Measurements from ENCODE around the gene TSPAN9.

Gene TSPAN9

DNA sequence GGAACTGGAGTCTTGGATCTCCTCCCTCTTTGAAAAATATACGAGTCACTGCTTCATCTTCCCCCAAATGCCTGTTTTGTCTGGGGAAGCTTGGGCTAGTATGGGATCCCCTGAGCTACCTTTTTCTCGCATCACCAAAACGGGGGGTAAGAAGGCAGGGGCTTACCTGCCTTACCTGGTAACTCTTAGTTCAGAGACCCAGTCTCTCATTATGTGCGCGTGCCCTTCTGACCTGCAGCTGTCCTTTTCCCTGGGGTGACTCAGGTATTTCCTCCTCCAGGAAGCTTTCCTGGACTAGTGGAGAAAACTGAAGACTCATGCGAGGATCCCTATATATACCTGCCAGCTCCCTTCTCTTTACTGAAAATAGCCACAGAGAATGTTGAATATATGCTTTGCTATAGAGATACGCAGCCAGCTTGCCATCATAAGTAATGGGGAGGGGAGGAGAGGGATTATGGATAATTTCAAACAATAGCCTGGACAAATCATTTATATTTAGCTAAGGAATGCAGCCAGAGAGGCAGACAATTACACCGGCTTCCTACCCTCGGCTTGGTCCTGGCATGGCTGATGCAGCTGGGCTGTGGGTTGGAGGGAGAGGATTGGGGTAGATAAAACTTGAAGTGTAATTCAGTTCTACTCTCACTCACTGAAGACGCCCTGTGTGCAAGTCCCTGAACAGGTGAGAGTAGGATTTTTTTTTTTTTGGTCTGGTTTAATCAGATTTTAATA lies 1.1 kb downstream of the TSPAN9 start:
- no peak for DNase-seq (ENCODE audit: low read depth in 2 of 2)

GRCh38 chr12:3081091-3081490 lies 3.9 kb downstream of the TSPAN9 start:
- no peak for DNase-seq (ENCODE audit: low read depth in 2 of 2)

- no peak for DNase-seq (ENCODE audit: low read depth in 2 of 2)
Measured at GRCh38 chr12:3081886-3082285, 4.7 kb downstream of the TSPAN9 start.

DNA sequence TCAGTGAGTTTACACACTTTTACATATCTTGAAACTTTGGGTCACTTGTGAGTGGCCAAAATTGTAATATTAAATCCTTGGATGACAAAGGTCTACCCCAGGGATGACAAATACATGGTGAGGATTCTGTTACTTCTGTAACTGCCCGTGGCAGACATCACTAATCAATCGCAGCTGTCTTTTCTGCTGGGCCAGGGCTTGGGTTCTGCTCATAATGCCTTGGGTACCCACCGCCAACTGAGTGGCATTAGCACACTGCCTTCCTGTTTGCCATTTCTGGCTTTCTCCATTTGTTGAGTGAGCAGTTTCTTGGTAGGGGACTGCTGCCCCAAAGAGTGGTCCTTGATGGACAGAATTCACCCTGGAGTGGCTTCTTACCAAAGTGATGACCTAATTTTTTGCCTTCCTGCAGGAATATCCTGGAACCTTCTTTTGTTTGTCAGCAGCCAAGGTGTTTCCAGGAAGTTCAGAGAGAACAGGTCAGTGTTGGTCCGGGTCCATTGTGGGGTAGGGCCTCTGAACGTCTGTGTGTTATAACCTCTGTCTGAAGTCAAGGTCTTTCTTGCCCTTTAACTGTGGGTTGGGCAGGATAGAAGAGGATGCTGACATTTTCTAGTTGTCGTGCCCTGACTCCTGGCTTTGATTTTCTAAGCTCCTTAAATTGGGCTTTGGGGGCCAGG lies 6.2 kb downstream of the TSPAN9 start:
- DNase-seq (ENCODE audit: low read depth in 2 of 2) = no peak

DNA sequence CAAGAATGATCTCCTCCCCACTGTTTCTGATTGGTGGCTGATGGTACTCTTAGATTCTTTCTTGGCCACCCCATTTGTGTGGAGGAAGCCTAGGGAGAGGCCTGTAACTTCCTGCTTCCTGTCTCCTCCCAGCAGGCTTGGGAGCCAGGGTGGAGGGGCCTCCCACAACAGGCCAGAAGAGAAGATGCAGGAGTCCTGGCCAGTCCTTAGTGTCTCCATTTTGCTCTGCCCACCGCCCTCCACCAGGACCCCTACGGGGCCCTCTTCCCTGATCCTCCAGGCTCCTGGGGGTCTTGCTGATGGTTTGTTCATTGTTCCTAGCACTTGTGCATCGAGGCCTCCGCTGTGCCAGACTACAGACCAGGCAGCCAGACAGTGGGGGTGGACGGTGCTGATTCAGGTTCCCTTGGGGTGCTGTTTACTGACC lies 6.8 kb downstream of the TSPAN9 start:
- no peak for DNase-seq (ENCODE audit: low read depth in 2 of 2)

DNA sequence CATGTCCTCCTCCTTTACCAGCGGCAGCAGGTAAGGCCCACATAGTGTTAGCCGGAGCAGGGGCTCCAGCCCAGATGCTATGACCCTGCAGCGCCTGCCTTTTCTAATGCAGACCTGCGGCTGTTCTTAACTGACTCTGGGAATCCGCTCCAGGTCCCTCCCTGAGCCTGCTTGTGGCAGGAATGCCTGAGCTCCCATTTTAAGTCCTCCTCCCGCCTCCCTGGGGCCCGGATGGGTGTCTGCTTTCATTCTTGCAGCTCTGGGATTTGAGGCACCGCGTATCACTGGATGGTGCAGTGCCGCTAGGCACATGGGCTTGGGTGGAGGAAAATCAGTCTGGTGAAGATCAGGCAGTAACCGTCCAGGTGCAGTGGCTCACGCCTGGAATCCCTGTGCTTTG lies 7.6 kb downstream of the TSPAN9 start:
- DNase-seq (ENCODE audit: low read depth in 2 of 2) = no peak

DNA sequence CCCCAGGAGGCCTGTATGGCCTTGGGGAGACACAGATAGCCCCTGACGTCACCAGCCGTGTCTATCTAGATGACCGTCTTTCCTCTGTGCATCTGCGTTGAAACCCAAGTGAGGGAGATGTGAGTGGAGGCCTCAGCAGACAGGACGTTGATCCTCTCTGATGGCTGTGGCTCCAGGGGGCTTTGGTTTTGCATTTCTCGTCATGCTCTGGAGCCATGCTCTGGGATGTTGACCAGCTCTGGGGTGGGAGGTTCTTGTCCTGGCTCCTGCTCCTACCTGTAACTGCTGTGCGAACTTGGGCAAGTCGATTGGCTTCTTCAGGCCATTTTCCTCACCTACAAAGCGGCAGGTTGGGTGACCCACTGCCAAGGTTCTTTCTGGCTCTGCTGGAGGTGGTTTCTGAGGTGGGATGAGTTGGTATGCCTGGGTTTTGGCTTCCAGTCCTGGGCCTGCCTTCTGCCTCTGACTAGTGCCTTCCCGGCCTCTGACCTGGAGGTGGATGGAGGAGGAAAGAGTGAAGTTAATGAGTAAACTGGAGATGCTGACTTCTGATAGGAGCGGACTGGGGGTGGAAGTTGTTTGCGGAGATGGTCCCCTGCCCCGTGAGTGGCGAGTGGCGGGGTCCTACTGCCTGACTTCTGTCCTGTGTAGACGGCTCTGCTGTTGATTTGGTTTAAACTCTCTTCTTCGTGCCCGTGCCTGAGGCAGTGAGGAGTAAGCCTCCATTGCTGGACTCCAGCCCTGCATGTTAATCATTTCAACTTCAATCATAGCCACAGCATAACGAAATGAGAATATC lies 8.4 kb downstream of the TSPAN9 start:
- no peak for DNase-seq (ENCODE audit: low read depth in 2 of 2)

GRCh38 chr12:3086211-3086610 lies 9.0 kb downstream of the TSPAN9 start:
- no peak for DNase-seq (ENCODE audit: low read depth in 2 of 2)

DNA sequence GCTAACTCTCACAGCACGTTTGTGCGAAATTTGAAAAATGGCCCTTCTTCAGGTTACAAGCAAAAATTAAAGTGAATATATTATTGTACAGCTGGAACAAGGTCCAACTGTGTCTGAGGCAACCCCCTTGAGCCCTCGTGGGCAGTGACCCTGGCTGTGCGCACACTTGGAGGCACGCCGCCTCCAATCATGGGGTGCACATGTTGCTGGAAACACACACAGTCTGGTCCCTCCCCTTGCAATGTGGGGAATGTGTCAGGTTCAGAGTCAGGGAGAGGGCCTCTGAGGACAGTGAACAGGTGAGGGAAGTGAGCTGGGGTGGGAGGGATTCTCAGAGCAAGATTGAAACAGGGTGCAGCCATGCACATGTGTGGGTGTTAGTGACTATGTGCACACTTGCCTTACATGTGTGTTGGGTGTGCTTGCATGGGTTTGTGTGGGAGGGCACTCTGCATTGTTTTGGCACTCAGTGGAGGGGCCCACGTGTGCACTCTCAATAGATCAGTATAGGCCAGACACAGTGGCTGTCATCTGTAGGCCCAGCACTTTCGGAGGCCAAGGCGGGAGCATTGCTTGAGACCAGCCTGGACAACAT lies 9.6 kb downstream of the TSPAN9 start:
- no peak for DNase-seq (ENCODE audit: low read depth in 2 of 2)

DNA sequence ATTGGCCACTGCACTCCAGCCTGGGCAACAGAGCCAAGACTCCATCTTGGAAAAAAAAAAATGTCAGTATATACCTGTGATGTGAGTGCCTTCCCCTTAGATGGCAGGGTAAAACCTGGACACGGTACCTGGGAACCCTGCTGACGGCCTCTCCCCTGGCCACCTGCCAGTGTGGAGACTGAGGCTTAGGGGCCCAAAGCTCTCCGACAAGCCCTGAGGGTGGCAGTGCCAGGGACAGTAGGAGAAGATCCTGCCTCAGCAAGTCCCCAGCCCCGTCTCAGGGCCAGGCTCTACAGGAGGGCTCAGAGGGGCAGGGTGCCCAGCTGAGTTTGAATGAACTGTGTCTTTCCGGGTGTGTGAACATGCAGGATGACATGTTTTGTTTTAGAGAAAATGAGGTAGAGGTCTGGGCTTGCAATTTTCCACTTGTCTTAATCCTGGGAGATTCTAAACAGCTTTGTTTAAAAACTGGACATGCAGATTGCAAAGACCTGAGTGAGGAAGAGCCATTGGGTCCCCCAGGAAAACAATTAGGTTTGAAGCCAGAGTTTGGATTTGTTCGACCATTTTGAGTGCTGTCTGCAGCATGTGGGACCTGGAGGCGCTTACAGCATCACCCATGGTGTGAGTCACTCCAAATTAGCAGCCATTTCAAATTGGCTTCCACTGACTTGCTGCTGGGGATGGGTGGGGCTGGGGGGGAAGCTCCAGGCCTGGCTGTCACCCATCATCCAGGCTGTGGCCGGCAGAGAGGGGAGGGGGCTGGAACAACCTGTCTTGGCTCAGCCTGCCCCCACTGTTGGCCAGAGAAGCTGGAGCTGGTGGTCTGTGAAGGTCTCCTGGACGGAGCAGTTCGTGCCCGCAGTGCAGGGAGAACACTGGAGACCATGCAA lies 10.8 kb downstream of the TSPAN9 start:
- DNase-seq (ENCODE audit: low read depth in 2 of 2) = no peak

DNA sequence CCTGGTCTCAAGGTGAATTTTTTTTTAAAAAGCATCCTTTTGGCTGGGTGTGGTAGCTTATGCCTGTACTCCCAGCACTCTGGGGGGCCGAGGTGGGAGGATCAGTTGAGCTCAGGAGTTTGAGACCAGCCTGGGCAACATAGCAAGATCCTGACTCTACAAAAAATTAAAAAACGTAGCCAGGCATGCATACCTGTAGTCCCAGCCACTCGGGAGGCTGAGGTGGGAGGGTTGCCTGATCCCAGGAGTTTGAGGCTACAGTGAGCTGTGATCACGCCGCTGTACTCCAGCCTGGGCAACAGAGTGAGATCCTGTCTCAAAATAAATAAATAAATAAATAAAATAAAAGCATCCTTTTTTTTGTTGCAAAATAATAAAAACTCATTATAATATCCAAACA lies 12.4 kb downstream of the TSPAN9 start:
- no peak for DNase-seq (ENCODE audit: low read depth in 2 of 2)

GRCh38 chr12:3090240-3091037 lies 13.3 kb downstream of the TSPAN9 start:
- no peak for DNase-seq (ENCODE audit: low read depth in 2 of 2)

DNA sequence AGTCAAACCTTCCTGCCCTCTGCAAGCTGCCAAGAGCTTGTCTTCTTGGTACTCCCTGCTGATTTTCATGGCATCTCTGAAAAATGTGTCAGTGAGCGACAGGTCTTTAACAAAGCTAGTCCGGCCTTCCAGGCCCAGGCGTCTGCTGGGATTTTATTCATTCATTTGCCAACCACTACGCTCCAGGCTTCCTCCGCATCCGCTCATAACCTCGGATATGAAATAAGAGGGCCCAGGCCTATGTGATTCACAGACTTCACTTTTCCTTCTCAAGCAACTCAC lies 13.8 kb downstream of the TSPAN9 start:
- DNase-seq (ENCODE audit: low read depth in 2 of 2) = no peak

- DNase-seq (ENCODE audit: low read depth in 2 of 2) = no peak
Measured at GRCh38 chr12:3091382-3092241, 14.4 kb downstream of the TSPAN9 start.

GRCh38 chr12:3092764-3093163 lies 15.6 kb downstream of the TSPAN9 start:
- no peak for DNase-seq (ENCODE audit: low read depth in 2 of 2)

- no peak for DNase-seq (ENCODE audit: low read depth in 2 of 2)
Measured at GRCh38 chr12:3097186-3097804, 20.1 kb downstream of the TSPAN9 start.

DNA sequence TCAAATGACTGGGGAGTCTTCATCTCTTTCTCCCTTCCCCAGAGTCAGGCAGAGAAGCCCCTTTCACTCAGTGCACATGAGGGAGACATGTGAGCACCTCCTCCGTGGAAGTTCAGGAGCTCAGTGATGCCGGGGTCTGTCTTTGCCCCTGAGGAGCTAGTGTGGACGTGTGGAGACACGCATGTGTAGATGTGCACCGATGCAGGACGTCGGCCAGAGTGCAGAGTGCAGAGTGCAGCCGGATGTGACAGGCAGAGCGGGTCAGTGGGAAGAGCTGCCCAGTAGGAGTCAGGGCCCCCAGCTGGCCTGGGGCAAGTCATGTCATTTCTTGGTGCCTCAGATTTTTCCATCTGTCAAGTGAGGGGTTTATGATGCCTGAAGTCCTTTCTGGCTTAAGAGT lies 20.7 kb downstream of the TSPAN9 start:
- no peak for DNase-seq (ENCODE audit: low read depth in 2 of 2)

DNA sequence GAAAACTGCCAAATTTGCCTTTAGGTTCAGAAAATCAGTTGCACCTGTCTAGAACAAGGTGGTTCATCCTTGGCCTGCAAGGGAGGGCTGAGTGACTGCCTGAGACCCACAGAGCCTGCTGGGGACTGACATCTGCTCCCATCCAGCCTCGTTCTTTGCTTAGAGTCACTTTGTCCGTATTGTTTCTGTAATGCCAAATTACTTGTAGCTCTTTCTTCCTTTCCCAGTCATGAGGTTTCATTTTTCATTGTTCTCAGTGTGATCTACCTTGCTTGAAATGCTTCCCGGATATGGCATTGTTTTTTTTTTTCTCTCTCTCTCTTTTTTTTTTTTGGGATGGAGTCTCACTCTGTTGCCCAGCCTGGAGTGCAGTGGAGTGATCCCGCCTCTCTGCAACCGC lies 21.3 kb downstream of the TSPAN9 start:
- DNase-seq (ENCODE audit: low read depth in 2 of 2) = no peak

DNA sequence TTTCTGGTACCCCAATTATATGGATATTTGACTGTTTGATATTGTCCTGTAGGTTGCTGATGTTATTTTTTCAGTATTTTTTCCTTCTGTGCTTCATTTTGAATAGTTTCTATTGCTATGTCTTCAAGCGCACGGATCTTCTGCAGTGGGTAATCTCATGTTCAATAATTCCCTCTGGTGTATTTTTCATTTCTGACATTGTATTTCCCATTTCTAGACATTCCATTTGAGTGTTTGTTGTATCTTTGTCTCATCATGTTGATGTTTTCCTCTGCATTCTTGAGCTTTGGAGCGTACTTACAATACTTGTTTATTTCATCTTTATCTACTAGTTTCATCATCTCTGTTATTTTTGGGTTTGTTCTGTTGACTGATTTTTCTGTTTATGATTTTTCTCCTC lies 22.0 kb downstream of the TSPAN9 start:
- DNase-seq (ENCODE audit: low read depth in 2 of 2) = no peak
